ENCODE measurements around the gene CLTA.

The CLTA gene

GRCh38 chr9:36258208-36258995 is 67.7 kb downstream of the CLTA start, which contains the start of gene GNE:
TSS of gene GNE (minus strand) at chr9:36258448. CDS start at chr9:36249355, 9,093 bp downstream.
- CTCF ChIA-PET, result interaction anchor here (1.9 kb wide), 1 partner anchor 10 kb away, joined by 8 read pairs; no protein-coding TSS in a partner anchor
- Histone ChIP-seq H3K36me3 (ENCODE audit: control insufficient read depth in 4 of 4, insufficient read depth in 4 of 4, low read length in 3 of 4) (peaks cover 0 to 3% (median 1%) of the 10 kb centered on the region in 4 experiments), H3K4me1 (ENCODE audit: control extremely low read depth in 1 of 4, control insufficient read depth in 4 of 4, insufficient read depth in 4 of 4, low read length in 3 of 4) (peaks cover 0 to 14% (median 11%) of the 10 kb centered on the region in 4 experiments), H3K27me3 (replicated peaks in 2 of 5; ENCODE audit: control insufficient read depth in 4 of 5, insufficient read depth in 5 of 5, low read length in 4 of 5) (no peaks in the 10 kb centered on the region), H3K27ac (ENCODE audit: insufficient read depth in 1 of 2, low read depth in 1 of 2, low read length in 2 of 2, poor library complexity in 1 of 2, severe bottlenecking in 2 of 2) (peak within 1 kb of the TSS; percentile 55 to 86), H3K9me3 (ENCODE audit: control extremely low read depth in 1 of 5, control insufficient read depth in 4 of 5, insufficient read depth in 2 of 5, low read depth in 1 of 5, low read length in 4 of 5) (no peaks in the 10 kb centered on the region), H3K4me3 (ENCODE audit: control insufficient read depth in 1 of 7, extremely low read depth in 1 of 7, insufficient read depth in 4 of 7, low read depth in 2 of 7, low read length in 6 of 7) (peak within 1 kb of the TSS; percentile 60 to 91 (median 84))
- 2% methylated on average over 61 of the region's 73 CpGs for WGBS (ENCODE audit: insufficient coverage)
- peak; percentile 96 to 98 (median 98) for DNase-seq
- POLR2A ChIA-PET, result interaction anchor here (0.5 to 1.1 kb wide), 3 partner anchors 18 to 66 kb away, joined by 3 read pairs; no protein-coding TSS in a partner anchor

- ChIA-PET CTCF (interaction anchor here (1.5 kb wide), 1 partner anchor 55 kb away, joined by 3 read pairs; no protein-coding TSS in a partner anchor), POLR2A (interaction anchor here (0.7 to 1.1 kb wide), 2 partner anchors 20 to 67 kb away, joined by 3 read pairs; no protein-coding TSS in a partner anchor)
- 48% methylated on average over 6 of the region's 7 CpGs for WGBS (ENCODE audit: insufficient coverage)
- peaks cover 0 to 14% (median 11%) of the 10 kb centered on the region in 4 experiments for H3K4me1 ChIP-seq (ENCODE audit: control extremely low read depth in 1 of 4, control insufficient read depth in 4 of 4, insufficient read depth in 4 of 4, low read length in 3 of 4)
- H3K4me3 ChIP-seq (ENCODE audit: control insufficient read depth in 1 of 7, extremely low read depth in 1 of 7, insufficient read depth in 4 of 7, low read depth in 2 of 7, low read length in 6 of 7), result peak overlapping the region; percentile 60 to 91 (median 84)
- peak overlapping the region; percentile 55 to 86 for H3K27ac ChIP-seq (ENCODE audit: insufficient read depth in 1 of 2, low read depth in 1 of 2, low read length in 2 of 2, poor library complexity in 1 of 2, severe bottlenecking in 2 of 2)
- H3K27me3 ChIP-seq (replicated peaks in 2 of 5; ENCODE audit: control insufficient read depth in 4 of 5, insufficient read depth in 5 of 5, low read length in 4 of 5), result no peaks in the 10 kb centered on the region
- peaks cover 0 to 3% (median 1%) of the 10 kb centered on the region in 4 experiments for H3K36me3 ChIP-seq (ENCODE audit: control insufficient read depth in 4 of 4, insufficient read depth in 4 of 4, low read length in 3 of 4)
- H3K9me3 ChIP-seq (ENCODE audit: control extremely low read depth in 1 of 5, control insufficient read depth in 4 of 5, insufficient read depth in 2 of 5, low read depth in 1 of 5, low read length in 4 of 5), result no peaks in the 10 kb centered on the region
- DNase-seq, result no peak
Measured at GRCh38 chr9:36258996-36259533, 68.3 kb downstream of the CLTA start.
